ENCODE measurements around the gene CCDC92B. TPM values are rescaled to one million over a fixed set of nuclear protein-coding genes. Genes with fewer than 3 reads are reported as not detected.

The CCDC92B gene
- polyA plus RNA-seq, 1 of the 3 experiments (the other 2 are of a cell fraction) = 0.07 TPM

- Histone ChIP-seq H3K4me3 (ENCODE audit: low read depth in 2 of 2, low read length in 1 of 2) (peak within 1 kb of the TSS; percentile 75 to 76), H3F3A (replicated peaks; ENCODE audit: insufficient read depth) (no peaks in the 10 kb centered on the region), H3K79me2 (ENCODE audit: insufficient read depth) (peaks cover 50% of the 10 kb centered on the region), H3K27me3 (ENCODE audit: insufficient read depth) (no peaks in the 10 kb centered on the region), H3K4me1 (ENCODE audit: control insufficient read depth in 1 of 2, insufficient read depth in 2 of 2, low read depth in 1 of 2, low read length in 1 of 2) (peaks cover 9 to 44% of the 10 kb centered on the region in 2 experiments; a peak in 1 of 4 replicates), H3K9ac (peak within 1 kb of the TSS; percentile 74), H3K9me2 (no peaks in the 10 kb centered on the region), H3K9me3 (no peaks in the 10 kb centered on the region), H3K4me2 (peak within 1 kb of the TSS; percentile 98), H3K36me3 (replicated peaks in 1 of 2; ENCODE audit: control insufficient read depth in 1 of 2, insufficient read depth in 2 of 2, low read length in 1 of 2) (no peaks in the 10 kb centered on the region), H4K20me1 (ENCODE audit: insufficient read depth) (peaks cover 41% of the 10 kb centered on the region), H2AFZ (ENCODE audit: low read depth) (peak within 1 kb of the TSS; percentile 95), H3K27ac (ENCODE audit: low read depth in 2 of 2, low read length in 1 of 2) (peak within 1 kb of the TSS; percentile 18 to 82; a peak in 3 of 4 replicates)
- CTCF ChIA-PET = no interaction called here
- peak; percentile 99 for DNase-seq
- POLR2A ChIA-PET = no interaction called here
- WGBS (ENCODE audit: low lambda C conversion rate) = 24% methylated on average over 17 of the region's 76 CpGs
- TF ChIP-seq TEAD4 (IDR thresholded peaks at IDR 0.05; ENCODE audit: borderline replicate concordance, insufficient read depth) (no peak), RCOR1 (IDR thresholded peaks at IDR 0.05; ENCODE audit: low read length) (no peak), FOSL2 (IDR thresholded peaks at IDR 0.05; ENCODE audit: borderline replicate concordance, low read depth) (no peak; the same call in 1 of the 2 replicates), YY1 (IDR thresholded peaks at IDR 0.05; ENCODE audit: low read depth) (no peak), MEF2A (IDR thresholded peaks at IDR 0.05; ENCODE audit: borderline replicate concordance, low read depth) (no peak), FOXM1 (IDR thresholded peaks at IDR 0.05; ENCODE audit: low read depth) (no peak), CHD2 (IDR thresholded peaks at IDR 0.05; ENCODE audit: low read length, partially characterized antibody) (peak; percentile 88), GABPA (IDR thresholded peaks at IDR 0.05; ENCODE audit: low read depth) (no peak), SIN3A (IDR thresholded peaks at IDR 0.05; ENCODE audit: borderline replicate concordance, low read depth, low read length) (peak; percentile 94), SMC3 (IDR thresholded peaks at IDR 0.05; ENCODE audit: low read depth, low read length) (no peak), ZBTB33 (IDR thresholded peaks at IDR 0.05; ENCODE audit: borderline replicate concordance, low read depth) (no peak), RAD21 (IDR thresholded peaks at IDR 0.05; ENCODE audit: low read length) (no peak), IRF3 (IDR thresholded peaks at IDR 0.05; ENCODE audit: low read depth, low read length) (no peak), TAF1 (IDR thresholded peaks at IDR 0.05; ENCODE audit: borderline replicate concordance, low read depth, low read length) (peak; percentile 61; the same call in 1 of the 2 replicates), EP300 (IDR thresholded peaks at IDR 0.05; ENCODE audit: borderline replicate concordance in 1 of 2, low read depth in 1 of 2, low read length in 1 of 2) (no peak), REST (IDR thresholded peaks at IDR 0.05; ENCODE audit: low read depth, low read length) (no peak; the same call in 1 of the 2 replicates), RFX5 (IDR thresholded peaks at IDR 0.05; ENCODE audit: low read length) (no peak), PBX3 (IDR thresholded peaks at IDR 0.05) (peak; percentile 32; the same call in 1 of the 2 replicates), GATA2 (CRISPR knock-in tag; IDR thresholded peaks at IDR 0.05) (no peak), ELF1 (IDR thresholded peaks at IDR 0.05) (peak; percentile 54; the same call in 1 of the 2 replicates)
- TF ChIP-seq, protein P1, sequence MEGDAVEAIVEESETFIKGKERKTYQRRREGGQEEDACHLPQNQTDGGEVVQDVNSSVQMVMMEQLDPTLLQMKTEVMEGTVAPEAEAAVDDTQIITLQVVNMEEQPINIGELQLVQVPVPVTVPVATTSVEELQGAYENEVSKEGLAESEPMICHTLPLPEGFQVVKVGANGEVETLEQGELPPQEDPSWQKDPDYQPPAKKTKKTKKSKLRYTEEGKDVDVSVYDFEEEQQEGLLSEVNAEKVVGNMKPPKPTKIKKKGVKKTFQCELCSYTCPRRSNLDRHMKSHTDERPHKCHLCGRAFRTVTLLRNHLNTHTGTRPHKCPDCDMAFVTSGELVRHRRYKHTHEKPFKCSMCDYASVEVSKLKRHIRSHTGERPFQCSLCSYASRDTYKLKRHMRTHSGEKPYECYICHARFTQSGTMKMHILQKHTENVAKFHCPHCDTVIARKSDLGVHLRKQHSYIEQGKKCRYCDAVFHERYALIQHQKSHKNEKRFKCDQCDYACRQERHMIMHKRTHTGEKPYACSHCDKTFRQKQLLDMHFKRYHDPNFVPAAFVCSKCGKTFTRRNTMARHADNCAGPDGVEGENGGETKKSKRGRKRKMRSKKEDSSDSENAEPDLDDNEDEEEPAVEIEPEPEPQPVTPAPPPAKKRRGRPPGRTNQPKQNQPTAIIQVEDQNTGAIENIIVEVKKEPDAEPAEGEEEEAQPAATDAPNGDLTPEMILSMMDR (IDR thresholded peaks at IDR 0.05) = no peak
- TF ChIP-seq, protein P2, sequence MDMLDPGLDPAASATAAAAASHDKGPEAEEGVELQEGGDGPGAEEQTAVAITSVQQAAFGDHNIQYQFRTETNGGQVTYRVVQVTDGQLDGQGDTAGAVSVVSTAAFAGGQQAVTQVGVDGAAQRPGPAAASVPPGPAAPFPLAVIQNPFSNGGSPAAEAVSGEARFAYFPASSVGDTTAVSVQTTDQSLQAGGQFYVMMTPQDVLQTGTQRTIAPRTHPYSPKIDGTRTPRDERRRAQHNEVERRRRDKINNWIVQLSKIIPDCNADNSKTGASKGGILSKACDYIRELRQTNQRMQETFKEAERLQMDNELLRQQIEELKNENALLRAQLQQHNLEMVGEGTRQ (IDR thresholded peaks at IDR 0.05; ENCODE audit: borderline replicate concordance, low read depth, low read length) = peak; percentile 77
Observed at GRCh38 chr17:2711608-2712299, 37.7 kb downstream of the CCDC92B start, which contains the start of gene CLUH. CLUH (minus strand) TSS chr17:2711764; CDS start chr17:2711661, 103 bp downstream.

All from SK-N-SH (cell line).